GM23338 (cell line): ENCODE measurements around the gene MKLN1. TPM values are rescaled to one million over a fixed set of nuclear protein-coding genes. Genes with fewer than 3 reads are reported as not detected.

Experiments used
- ATAC-seq: fragments of 200-7000 bp; cut with Tn5 transposase; 3 replicates; pipeline ENCODE4 v1.9.1; 2020
- DNase-seq: peaks from one replicate; pipeline ENCODE4 v3.0.0-alpha.2; 2015; ENCODE audit warnings: low spot score
- H2AFZ ChIP-seq: fragments of 200-600 bp; sonication (generic); 2 replicates; pipeline ENCODE4 v1.8.0; 2016; ENCODE audit warnings: antibody characterized with exemption, mild to moderate bottlenecking, moderate library complexity
- H3F3A ChIP-seq: fragments of 200-600 bp; sonication (generic); replicated peaks from 2 replicates; pipeline ENCODE4 v1.8.0; 2017; ENCODE audit warnings: antibody characterized with exemption, mixed run types, low read depth
- H3K27ac ChIP-seq: fragments of 200-600 bp; sonication (generic); 2 replicates; pipeline ENCODE4 v1.6.1; 2016; ENCODE audit warnings: low read depth
- H3K27me3 ChIP-seq: fragments of 200-600 bp; sonication (generic); 2 replicates; pipeline ENCODE4 v1.8.0; 2016; ENCODE audit warnings: mild to moderate bottlenecking, mixed run types, moderate library complexity; ENCODE audit not compliant: insufficient read depth
- H3K36me3 ChIP-seq: fragments of 200-600 bp; sonication (generic); 2 replicates; pipeline ENCODE4 v1.8.0; 2016; ENCODE audit warnings: mild to moderate bottlenecking; ENCODE audit not compliant: insufficient read depth
- H3K4me1 ChIP-seq: fragments of 200-600 bp; sonication (generic); 2 replicates; pipeline ENCODE4 v1.8.0; 2016; ENCODE audit warnings: mild to moderate bottlenecking, moderate library complexity; ENCODE audit not compliant: insufficient read depth
- H3K4me2 ChIP-seq: fragments of 200-600 bp; sonication (generic); 2 replicates; pipeline ENCODE4 v1.7.1; 2017; ENCODE audit warnings: mixed run types
- H3K4me3 ChIP-seq: fragments of 200-600 bp; sonication (generic); 2 replicates; pipeline ENCODE4 v1.6.1; 2016; ENCODE audit warnings: mixed run types
- H3K79me2 ChIP-seq: fragments of 200-600 bp; sonication (generic); replicated peaks from 2 replicates; pipeline ENCODE4 v1.8.0; 2017; ENCODE audit warnings: mild to moderate bottlenecking; ENCODE audit not compliant: insufficient read depth
- H3K9me2 ChIP-seq: fragments of 200-600 bp; sonication (generic); 2 replicates; pipeline ENCODE4 v1.8.0; 2017; ENCODE audit not compliant: insufficient read depth
- H4K20me1 ChIP-seq: fragments of 200-600 bp; sonication (generic); replicated peaks from 2 replicates; pipeline ENCODE4 v1.8.0; 2017; ENCODE audit warnings: mild to moderate bottlenecking; ENCODE audit not compliant: insufficient read depth
- H3K27ac Mint-ChIP-seq: 2 replicates; pipeline ENCODE4 v1.8.0; 2020; ENCODE audit warnings: inconsistent platforms, mild to moderate bottlenecking, moderate library complexity, mixed read lengths
- H3K27me3 Mint-ChIP-seq: 3 replicates; pipeline ENCODE4 v1.8.0; 2022; ENCODE audit warnings: low read depth, mild to moderate bottlenecking, moderate library complexity, mixed read lengths, inconsistent platforms; ENCODE audit not compliant: insufficient read depth, poor library complexity
- H3K36me3 Mint-ChIP-seq: 3 replicates; pipeline ENCODE4 v1.8.0; 2021; ENCODE audit warnings: low read depth, mild to moderate bottlenecking, inconsistent platforms, moderate library complexity, mixed read lengths
- H3K4me1 Mint-ChIP-seq: 3 replicates; pipeline ENCODE4 v1.8.0; 2020; ENCODE audit warnings: mild to moderate bottlenecking, inconsistent platforms, mixed read lengths
- H3K4me3 Mint-ChIP-seq: 3 replicates; pipeline ENCODE4 v1.8.0; 2021; ENCODE audit warnings: moderate library complexity, mild to moderate bottlenecking, inconsistent platforms, mixed read lengths
- H3K9me3 Mint-ChIP-seq: 3 replicates; pipeline ENCODE4 v1.8.0; 2020; ENCODE audit warnings: moderate library complexity, mild to moderate bottlenecking, inconsistent platforms, mixed read lengths
- CREB1 ChIP-seq: fragments of 250-450 bp; sonication (Bioruptor Pico); IDR thresholded peaks from 2 replicates; pipeline ENCODE4 v1.5.0; 2020; ENCODE audit warnings: low read depth, mild to moderate bottlenecking, moderate library complexity
- EZH2 ChIP-seq: fragments of 200-600 bp; sonication (generic); IDR thresholded peaks from one replicate; pipeline ENCODE4 v1.8.0; 2017; ENCODE audit warnings: antibody characterized with exemption, mild to moderate bottlenecking, low read depth; ENCODE audit not compliant: unreplicated experiment
- NANOG ChIP-seq: IDR thresholded peaks from 2 replicates; pipeline ENCODE4 v1.6.1; 2016; ENCODE audit warnings: antibody characterized with exemption, borderline replicate concordance
- ZNF114 ChIP-seq: fragments of 250-450 bp; sonication (Bioruptor Pico); IDR thresholded peaks from 2 replicates; pipeline ENCODE4 v1.5.0; 2020; ENCODE audit warnings: mild to moderate bottlenecking, moderate library complexity
- polyA plus RNA-seq: library from polyadenylated mRNA; unstranded; fragments of >200 nt; fragmentation: Nextera tagmentation; extraction: Ambion mirVana; gene quantifications from 2 replicates; pipeline ENCODE4 v1.2.1, GENCODE V29; 2016
- total RNA-seq: library from RNA; depleted of rRNA; stranded (reverse); fragments of >200 nt; shearing (Covaris generic); gene quantifications from 2 replicates; pipeline ENCODE4 v1.2.3, GENCODE V29; 2014
- TF ChIP-seq, protein P1 (sequence below): fragments of 250-450 bp; sonication (Bioruptor Pico); IDR thresholded peaks from 2 replicates; pipeline ENCODE4 v1.5.0; 2020; ENCODE audit warnings: mild to moderate bottlenecking, moderate library complexity
- TF ChIP-seq, protein P2 (sequence below), 2 experiments: fragments of 200-600 bp in 1 of 2; sonication (generic) in 1 of 2; conservative IDR thresholded peaks; 2 replicates each; pipeline versions ENCODE4 v1.5.1 to v1.6.1; 2016 to 2017; ENCODE audit warnings: antibody characterized with exemption in 2 of 2, low read depth in 2 of 2, mild to moderate bottlenecking in 2 of 2, moderate library complexity in 1 of 2
- TF ChIP-seq, protein P3 (sequence below): IDR thresholded peaks from one replicate; pipeline ENCODE4 v1.6.1; 2018; ENCODE audit warnings: antibody characterized with exemption; ENCODE audit not compliant: unreplicated experiment
- TF ChIP-seq, protein P4 (sequence below): IDR thresholded peaks from 2 replicates; pipeline ENCODE4 v1.6.1; 2016; ENCODE audit warnings: antibody characterized with exemption

Gene MKLN1
- total and polyA plus RNA-seq, 2 experiments from 2014 or later: 25.3 to 46.5 TPM

DNA sequence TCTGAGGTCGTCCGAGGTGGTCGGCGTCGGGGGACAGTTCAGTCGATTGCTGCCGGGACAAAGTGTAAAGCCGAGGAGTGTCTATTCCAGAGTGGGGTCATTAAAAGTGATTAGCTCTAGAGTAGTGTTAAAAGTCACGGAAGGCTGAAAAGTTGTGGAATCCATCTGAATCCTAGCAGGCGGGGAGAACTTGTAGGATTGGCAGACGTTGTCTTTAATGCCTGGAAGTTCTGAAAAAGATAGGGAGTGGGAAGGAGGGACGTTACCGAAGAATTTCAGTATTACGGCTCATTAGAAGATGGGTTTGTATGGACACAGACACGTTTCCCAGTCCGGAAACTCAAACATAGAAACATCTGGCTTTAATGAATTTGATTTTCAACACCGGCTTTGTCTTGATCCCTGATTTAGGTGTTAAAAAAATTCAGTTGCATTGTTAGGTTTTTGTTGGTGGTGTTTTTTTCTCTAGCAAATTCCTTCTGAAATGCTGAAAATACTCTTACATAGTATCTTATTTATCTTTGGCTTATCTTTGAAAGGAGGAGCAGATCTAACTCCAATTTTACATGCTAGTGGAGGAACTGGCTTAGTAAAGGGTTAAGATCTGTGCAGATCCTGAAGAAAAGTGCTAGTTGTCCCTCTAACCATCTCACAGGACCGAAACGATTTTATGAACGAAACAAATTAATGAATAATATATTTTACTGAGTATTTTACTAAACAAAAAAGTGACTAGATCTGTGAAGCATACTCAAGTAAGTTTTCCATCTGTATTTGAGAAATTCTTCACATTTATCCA, 900 bp downstream of the MKLN1 start (continued):
- TF ChIP-seq, protein P1, sequence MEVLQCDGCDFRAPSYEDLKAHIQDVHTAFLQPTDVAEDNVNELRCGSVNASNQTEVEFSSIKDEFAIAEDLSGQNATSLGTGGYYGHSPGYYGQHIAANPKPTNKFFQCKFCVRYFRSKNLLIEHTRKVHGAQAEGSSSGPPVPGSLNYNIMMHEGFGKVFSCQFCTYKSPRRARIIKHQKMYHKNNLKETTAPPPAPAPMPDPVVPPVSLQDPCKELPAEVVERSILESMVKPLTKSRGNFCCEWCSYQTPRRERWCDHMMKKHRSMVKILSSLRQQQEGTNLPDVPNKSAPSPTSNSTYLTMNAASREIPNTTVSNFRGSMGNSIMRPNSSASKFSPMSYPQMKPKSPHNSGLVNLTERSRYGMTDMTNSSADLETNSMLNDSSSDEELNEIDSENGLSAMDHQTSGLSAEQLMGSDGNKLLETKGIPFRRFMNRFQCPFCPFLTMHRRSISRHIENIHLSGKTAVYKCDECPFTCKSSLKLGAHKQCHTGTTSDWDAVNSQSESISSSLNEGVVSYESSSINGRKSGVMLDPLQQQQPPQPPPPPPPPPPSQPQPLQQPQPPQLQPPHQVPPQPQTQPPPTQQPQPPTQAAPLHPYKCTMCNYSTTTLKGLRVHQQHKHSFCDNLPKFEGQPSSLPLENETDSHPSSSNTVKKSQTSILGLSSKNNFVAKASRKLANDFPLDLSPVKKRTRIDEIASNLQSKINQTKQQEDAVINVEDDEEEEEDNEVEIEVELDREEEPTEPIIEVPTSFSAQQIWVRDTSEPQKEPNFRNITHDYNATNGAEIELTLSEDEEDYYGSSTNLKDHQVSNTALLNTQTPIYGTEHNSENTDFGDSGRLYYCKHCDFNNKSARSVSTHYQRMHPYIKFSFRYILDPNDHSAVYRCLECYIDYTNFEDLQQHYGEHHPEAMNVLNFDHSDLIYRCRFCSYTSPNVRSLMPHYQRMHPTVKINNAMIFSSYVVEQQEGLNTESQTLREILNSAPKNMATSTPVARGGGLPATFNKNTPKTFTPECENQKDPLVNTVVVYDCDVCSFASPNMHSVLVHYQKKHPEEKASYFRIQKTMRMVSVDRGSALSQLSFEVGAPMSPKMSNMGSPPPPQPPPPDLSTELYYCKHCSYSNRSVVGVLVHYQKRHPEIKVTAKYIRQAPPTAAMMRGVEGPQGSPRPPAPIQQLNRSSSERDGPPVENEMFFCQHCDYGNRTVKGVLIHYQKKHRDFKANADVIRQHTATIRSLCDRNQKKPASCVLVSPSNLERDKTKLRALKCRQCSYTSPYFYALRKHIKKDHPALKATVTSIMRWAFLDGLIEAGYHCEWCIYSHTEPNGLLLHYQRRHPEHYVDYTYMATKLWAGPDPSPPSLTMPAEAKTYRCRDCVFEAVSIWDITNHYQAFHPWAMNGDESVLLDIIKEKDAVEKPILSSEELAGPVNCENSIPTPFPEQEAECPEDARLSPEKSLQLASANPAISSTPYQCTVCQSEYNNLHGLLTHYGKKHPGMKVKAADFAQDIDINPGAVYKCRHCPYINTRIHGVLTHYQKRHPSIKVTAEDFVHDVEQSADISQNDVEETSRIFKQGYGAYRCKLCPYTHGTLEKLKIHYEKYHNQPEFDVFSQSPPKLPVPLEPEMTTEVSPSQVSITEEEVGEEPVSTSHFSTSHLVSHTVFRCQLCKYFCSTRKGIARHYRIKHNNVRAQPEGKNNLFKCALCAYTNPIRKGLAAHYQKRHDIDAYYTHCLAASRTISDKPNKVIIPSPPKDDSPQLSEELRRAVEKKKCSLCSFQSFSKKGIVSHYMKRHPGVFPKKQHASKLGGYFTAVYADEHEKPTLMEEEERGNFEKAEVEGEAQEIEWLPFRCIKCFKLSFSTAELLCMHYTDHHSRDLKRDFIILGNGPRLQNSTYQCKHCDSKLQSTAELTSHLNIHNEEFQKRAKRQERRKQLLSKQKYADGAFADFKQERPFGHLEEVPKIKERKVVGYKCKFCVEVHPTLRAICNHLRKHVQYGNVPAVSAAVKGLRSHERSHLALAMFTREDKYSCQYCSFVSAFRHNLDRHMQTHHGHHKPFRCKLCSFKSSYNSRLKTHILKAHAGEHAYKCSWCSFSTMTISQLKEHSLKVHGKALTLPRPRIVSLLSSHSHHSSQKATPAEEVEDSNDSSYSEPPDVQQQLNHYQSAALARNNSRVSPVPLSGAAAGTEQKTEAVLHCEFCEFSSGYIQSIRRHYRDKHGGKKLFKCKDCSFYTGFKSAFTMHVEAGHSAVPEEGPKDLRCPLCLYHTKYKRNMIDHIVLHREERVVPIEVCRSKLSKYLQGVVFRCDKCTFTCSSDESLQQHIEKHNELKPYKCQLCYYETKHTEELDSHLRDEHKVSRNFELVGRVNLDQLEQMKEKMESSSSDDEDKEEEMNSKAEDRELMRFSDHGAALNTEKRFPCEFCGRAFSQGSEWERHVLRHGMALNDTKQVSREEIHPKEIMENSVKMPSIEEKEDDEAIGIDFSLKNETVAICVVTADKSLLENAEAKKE (CRISPR knock-in tag): no peak
- TF ChIP-seq, protein P2, sequence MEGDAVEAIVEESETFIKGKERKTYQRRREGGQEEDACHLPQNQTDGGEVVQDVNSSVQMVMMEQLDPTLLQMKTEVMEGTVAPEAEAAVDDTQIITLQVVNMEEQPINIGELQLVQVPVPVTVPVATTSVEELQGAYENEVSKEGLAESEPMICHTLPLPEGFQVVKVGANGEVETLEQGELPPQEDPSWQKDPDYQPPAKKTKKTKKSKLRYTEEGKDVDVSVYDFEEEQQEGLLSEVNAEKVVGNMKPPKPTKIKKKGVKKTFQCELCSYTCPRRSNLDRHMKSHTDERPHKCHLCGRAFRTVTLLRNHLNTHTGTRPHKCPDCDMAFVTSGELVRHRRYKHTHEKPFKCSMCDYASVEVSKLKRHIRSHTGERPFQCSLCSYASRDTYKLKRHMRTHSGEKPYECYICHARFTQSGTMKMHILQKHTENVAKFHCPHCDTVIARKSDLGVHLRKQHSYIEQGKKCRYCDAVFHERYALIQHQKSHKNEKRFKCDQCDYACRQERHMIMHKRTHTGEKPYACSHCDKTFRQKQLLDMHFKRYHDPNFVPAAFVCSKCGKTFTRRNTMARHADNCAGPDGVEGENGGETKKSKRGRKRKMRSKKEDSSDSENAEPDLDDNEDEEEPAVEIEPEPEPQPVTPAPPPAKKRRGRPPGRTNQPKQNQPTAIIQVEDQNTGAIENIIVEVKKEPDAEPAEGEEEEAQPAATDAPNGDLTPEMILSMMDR (conservative IDR thresholded peaks at IDR 0.05; ENCODE audit: low read depth in 2 of 2): no peak

DNA sequence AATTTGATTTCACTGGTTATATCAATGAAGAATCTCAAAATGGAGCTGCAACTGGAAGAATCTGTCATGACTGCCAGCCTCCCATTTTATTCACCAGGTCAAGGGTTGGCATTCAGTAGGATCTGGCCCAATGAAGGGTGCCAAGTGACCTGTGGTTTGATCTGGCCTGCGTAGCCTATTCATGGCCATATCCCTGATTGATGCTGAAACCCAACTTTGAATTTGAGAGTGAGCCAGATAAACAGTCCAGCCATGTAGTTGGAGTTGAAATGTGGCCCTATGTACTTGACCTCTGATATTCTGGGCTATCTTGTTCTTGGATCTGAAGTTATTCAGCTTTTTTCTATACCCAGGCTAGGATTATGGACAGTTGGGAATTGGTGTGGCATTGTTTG, 1.5 kb downstream of the MKLN1 start:
- Histone ChIP-seq H3K27ac (no peak overlapping the region), H3K4me3 (peak overlapping the region; percentile 89), H2AFZ (no peak overlapping the region), H3K4me2 (peak overlapping the region; percentile 82), H3K79me2 (peaks cover 64% of the 10 kb centered on the region), H3K27me3 (no peaks in the 10 kb centered on the region), H3F3A (no peaks in the 10 kb centered on the region), H3K36me3 (no peaks in the 10 kb centered on the region), H3K9me2 (no peaks in the 10 kb centered on the region), H4K20me1 (peaks cover 17% of the 10 kb centered on the region), H3K4me1 (peaks cover 27% of the 10 kb centered on the region)
- peaks cover 30% of the 10 kb centered on the region for H3K4me1 Mint-ChIP-seq
- peaks cover 7% of the 10 kb centered on the region for H3K36me3 Mint-ChIP-seq
- ATAC-seq (no peak), DNase-seq (no peak)
- no peaks in the 10 kb centered on the region for H3K27me3 Mint-ChIP-seq
- H3K27ac Mint-ChIP-seq: no peak overlapping the region
- no peak for TF ChIP-seq NANOG
- TF ChIP-seq, protein P2 (conservative IDR thresholded peaks at IDR 0.05; ENCODE audit: low read depth in 2 of 2): no peak
- TF ChIP-seq, protein P3, sequence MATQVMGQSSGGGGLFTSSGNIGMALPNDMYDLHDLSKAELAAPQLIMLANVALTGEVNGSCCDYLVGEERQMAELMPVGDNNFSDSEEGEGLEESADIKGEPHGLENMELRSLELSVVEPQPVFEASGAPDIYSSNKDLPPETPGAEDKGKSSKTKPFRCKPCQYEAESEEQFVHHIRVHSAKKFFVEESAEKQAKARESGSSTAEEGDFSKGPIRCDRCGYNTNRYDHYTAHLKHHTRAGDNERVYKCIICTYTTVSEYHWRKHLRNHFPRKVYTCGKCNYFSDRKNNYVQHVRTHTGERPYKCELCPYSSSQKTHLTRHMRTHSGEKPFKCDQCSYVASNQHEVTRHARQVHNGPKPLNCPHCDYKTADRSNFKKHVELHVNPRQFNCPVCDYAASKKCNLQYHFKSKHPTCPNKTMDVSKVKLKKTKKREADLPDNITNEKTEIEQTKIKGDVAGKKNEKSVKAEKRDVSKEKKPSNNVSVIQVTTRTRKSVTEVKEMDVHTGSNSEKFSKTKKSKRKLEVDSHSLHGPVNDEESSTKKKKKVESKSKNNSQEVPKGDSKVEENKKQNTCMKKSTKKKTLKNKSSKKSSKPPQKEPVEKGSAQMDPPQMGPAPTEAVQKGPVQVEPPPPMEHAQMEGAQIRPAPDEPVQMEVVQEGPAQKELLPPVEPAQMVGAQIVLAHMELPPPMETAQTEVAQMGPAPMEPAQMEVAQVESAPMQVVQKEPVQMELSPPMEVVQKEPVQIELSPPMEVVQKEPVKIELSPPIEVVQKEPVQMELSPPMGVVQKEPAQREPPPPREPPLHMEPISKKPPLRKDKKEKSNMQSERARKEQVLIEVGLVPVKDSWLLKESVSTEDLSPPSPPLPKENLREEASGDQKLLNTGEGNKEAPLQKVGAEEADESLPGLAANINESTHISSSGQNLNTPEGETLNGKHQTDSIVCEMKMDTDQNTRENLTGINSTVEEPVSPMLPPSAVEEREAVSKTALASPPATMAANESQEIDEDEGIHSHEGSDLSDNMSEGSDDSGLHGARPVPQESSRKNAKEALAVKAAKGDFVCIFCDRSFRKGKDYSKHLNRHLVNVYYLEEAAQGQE: no peak
- no peak for TF ChIP-seq EZH2
- no peak for TF ChIP-seq CREB1 (CRISPR knock-in tag)
- TF ChIP-seq, protein P4, sequence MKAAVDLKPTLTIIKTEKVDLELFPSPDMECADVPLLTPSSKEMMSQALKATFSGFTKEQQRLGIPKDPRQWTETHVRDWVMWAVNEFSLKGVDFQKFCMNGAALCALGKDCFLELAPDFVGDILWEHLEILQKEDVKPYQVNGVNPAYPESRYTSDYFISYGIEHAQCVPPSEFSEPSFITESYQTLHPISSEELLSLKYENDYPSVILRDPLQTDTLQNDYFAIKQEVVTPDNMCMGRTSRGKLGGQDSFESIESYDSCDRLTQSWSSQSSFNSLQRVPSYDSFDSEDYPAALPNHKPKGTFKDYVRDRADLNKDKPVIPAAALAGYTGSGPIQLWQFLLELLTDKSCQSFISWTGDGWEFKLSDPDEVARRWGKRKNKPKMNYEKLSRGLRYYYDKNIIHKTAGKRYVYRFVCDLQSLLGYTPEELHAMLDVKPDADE: no peak
- TF ChIP-seq ZNF114 (CRISPR knock-in tag): no peak
- no peaks in the 10 kb centered on the region for H3K9me3 Mint-ChIP-seq
- peak overlapping the region; percentile 94 for H3K4me3 Mint-ChIP-seq
